Measurements from ENCODE around the gene NAA80. TPM values are rescaled to one million over a fixed set of nuclear protein-coding genes. Genes with fewer than 3 reads are reported as not detected.

The NAA80 gene
- total RNA-seq, 1 experiment from 2014 or later: 5.3 TPM

- Histone ChIP-seq H3K9me3 (ENCODE audit: low read depth, low read length, poor library complexity, severe bottlenecking) (no peaks in the 10 kb centered on the region), H3K36me3 (ENCODE audit: insufficient read depth, low read length, poor library complexity, severe bottlenecking) (no peaks in the 10 kb centered on the region), H3K4me3 (ENCODE audit: low read depth, low read length, poor library complexity, severe bottlenecking) (no peak overlapping the region), H3K27me3 (replicated peaks; ENCODE audit: insufficient read depth, low read depth, low read length, poor library complexity) (peaks cover 4% of the 10 kb centered on the region), H3K4me1 (ENCODE audit: insufficient read depth, low read length, poor library complexity, severe bottlenecking) (no peaks in the 10 kb centered on the region), H3K27ac (ENCODE audit: low read depth, low read length, poor library complexity, severe bottlenecking) (no peak overlapping the region)
- CTCF ChIA-PET: no interaction called here
- no TSS peak for BruUV-seq (replicated peaks)
- no peak for TF ChIP-seq CTCF (conservative IDR thresholded peaks at IDR 0.05; ENCODE audit: low read depth, low read length)
- TF ChIP-seq EZH2 (IDR thresholded peaks at IDR 0.05; ENCODE audit: borderline replicate concordance, low read depth, low read length, poor library complexity, severe bottlenecking): no peak
- POLR2A ChIA-PET (ENCODE audit: low non-redundant PET): interaction anchor here (0.6 kb wide), 1 partner anchor 557 kb away, joined by 9 read pairs; the partner anchor contains the start of gene AMIGO3
- no peak for DNase-seq (ENCODE audit: low spot score)
- intact Hi-C loops (cut with micrococcal nuclease; ENCODE audit: unreplicated experiment): no loop called here
Observed at GRCh38 chr3:50276762-50277101, 22.5 kb downstream of the NAA80 start.

- Histone ChIP-seq H3K9me3 (ENCODE audit: low read depth, low read length, poor library complexity, severe bottlenecking) (no peaks in the 10 kb centered on the region), H3K27ac (ENCODE audit: low read depth, low read length, poor library complexity, severe bottlenecking) (no peak overlapping the region), H3K4me1 (ENCODE audit: insufficient read depth, low read length, poor library complexity, severe bottlenecking) (no peaks in the 10 kb centered on the region), H3K36me3 (ENCODE audit: insufficient read depth, low read length, poor library complexity, severe bottlenecking) (no peaks in the 10 kb centered on the region), H3K27me3 (replicated peaks; ENCODE audit: insufficient read depth, low read depth, low read length, poor library complexity) (peaks cover 4% of the 10 kb centered on the region), H3K4me3 (ENCODE audit: low read depth, low read length, poor library complexity, severe bottlenecking) (no peak overlapping the region)
- DNase-seq (ENCODE audit: low spot score): no peak
- no peak for TF ChIP-seq EZH2 (IDR thresholded peaks at IDR 0.05; ENCODE audit: borderline replicate concordance, low read depth, low read length, poor library complexity, severe bottlenecking)
- no peak for TF ChIP-seq CTCF (conservative IDR thresholded peaks at IDR 0.05; ENCODE audit: low read depth, low read length)
- ChIA-PET CTCF (no interaction called here), POLR2A (ENCODE audit: low non-redundant PET) (no interaction called here)
- no TSS peak for BruUV-seq (replicated peaks)
- intact Hi-C loops (cut with micrococcal nuclease; ENCODE audit: unreplicated experiment): no loop called here
Observed at GRCh38 chr3:50275996-50276761, 23.0 kb downstream of the NAA80 start.

DNA sequence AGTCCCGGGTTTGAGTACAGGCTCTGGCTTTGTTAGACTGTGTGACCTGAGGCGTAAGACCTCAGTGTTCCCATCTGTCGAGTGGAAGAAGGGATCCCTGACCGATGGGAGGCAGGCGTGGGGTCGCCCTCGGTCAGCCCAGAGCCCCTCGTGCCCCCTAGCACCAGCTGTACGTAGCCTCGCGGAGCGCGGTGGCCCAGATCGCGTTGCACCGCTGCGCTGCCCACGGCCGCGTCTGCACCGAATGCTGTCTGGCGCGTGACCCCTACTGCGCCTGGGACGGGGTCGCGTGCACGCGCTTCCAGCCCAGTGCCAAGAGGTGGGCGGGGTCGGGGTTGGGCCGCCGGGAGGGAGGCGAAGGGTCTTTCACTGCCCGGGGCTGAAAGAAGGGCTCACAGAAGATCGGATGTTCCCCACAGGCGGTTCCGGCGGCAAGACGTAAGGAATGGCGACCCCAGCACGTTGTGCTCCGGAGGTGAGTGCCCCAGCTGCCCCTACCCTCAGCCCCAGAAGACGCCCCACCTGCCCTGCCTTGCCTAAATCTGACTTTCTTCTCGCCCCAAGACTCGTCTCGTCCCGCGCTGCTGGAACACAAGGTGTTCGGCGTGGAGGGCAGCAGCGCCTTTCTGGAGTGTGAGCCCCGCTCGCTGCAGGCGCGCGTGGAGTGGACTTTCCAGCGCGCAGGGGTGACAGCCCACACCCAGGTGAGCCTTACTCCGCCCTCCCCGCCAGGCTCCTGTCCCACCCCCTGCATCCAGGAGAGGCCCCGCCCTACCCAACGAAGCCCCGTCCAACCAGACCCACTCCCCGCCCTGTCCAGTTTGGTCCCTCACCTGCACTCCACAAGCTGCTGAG is 23.8 kb downstream of the NAA80 start:
- ChIA-PET CTCF (interaction anchor here (0.6 to 0.7 kb wide), 2 partner anchors 128 to 1318 kb away, joined by 7 to 8 read pairs; no protein-coding TSS in a partner anchor), POLR2A (ENCODE audit: low non-redundant PET) (no interaction called here)
- no peak overlapping the region for H3K27ac ChIP-seq (ENCODE audit: low read depth, low read length, poor library complexity, severe bottlenecking)
- H3K27me3 ChIP-seq (replicated peaks; ENCODE audit: insufficient read depth, low read depth, low read length, poor library complexity): peaks cover 4% of the 10 kb centered on the region
- no peak for TF ChIP-seq EZH2 (IDR thresholded peaks at IDR 0.05; ENCODE audit: borderline replicate concordance, low read depth, low read length, poor library complexity, severe bottlenecking)
- TF ChIP-seq CTCF (conservative IDR thresholded peaks at IDR 0.05; ENCODE audit: low read depth, low read length): no peak
- DNase-seq (ENCODE audit: low spot score): no peak
- H3K4me3 ChIP-seq (ENCODE audit: low read depth, low read length, poor library complexity, severe bottlenecking): no peak overlapping the region
- BruUV-seq (replicated peaks): no TSS peak
- intact Hi-C loops (cut with micrococcal nuclease; ENCODE audit: unreplicated experiment): no loop called here
- H3K36me3 ChIP-seq (ENCODE audit: insufficient read depth, low read length, poor library complexity, severe bottlenecking): no peaks in the 10 kb centered on the region
- H3K9me3 ChIP-seq (ENCODE audit: low read depth, low read length, poor library complexity, severe bottlenecking): no peaks in the 10 kb centered on the region
- H3K4me1 ChIP-seq (ENCODE audit: insufficient read depth, low read length, poor library complexity, severe bottlenecking): no peaks in the 10 kb centered on the region

Measured in A673 (cell line).